Right ventricle myocardium inferior (tissue), 1 donor: ENCODE measurements around the gene MMEL1. TPM values are rescaled to one million over a fixed set of nuclear protein-coding genes. Genes with fewer than 3 reads are reported as not detected.

Source experiments
- ATAC-seq: fragments of 200-7000 bp; cut with Tn5 transposase; one replicate; pipeline ENCODE4 v1.9.1; 2020; ENCODE audit warnings: mild to moderate bottlenecking, moderate library complexity
- DNase-seq: peaks from one replicate; pipeline ENCODE4 v3.0.0; 2021; ENCODE audit errors: missing footprints
- intact Hi-C: fragments of 100-400 bp; cut with DNase I; formaldehyde crosslinking; loops from one replicate; pipeline ENCODE4 v1.11.0; 2022
- total RNA-seq: library from RNA; stranded (reverse); fragmentation: NEBNext Ultra II Directional; extraction: Animal tissue kit (Norgen Biotek cat#: 25700); gene quantifications from one replicate; pipeline ENCODE4 v1.2.1, GENCODE V29; 2021
- donor health status: DM: no; HTN: yes; CAD: no; lungs with severe emphysema.

The MMEL1 gene
- total RNA-seq, 1 donor from 2014 or later: 0.35 TPM

GRCh38 chr1:2596530-2597333 lies 36.1 kb downstream of the MMEL1 start:
- ATAC-seq: no peak
- intact Hi-C loops: no loop called here
- DNase-seq: peak; percentile 57

GRCh38 chr1:2595812-2596529 lies 36.8 kb downstream of the MMEL1 start:
- no peak for ATAC-seq
- intact Hi-C loops: no loop called here
- peak; percentile 34 for DNase-seq

- intact Hi-C loops: no loop called here
- DNase-seq (peak; percentile 57), ATAC-seq (no peak)
Observed at GRCh38 chr1:2595261-2595811, 37.5 kb downstream of the MMEL1 start.

- DNase-seq (peak; percentile 56), ATAC-seq (no peak)
- intact Hi-C loops: no loop called here
Observed at GRCh38 chr1:2594641-2595131, 38.1 kb downstream of the MMEL1 start.

GRCh38 chr1:2594001-2594640 lies 38.7 kb downstream of the MMEL1 start:
- peak; percentile 68 for DNase-seq
- peak; percentile 15 for ATAC-seq
- intact Hi-C loops: no loop called here

- intact Hi-C loops: no loop called here
- ATAC-seq (no peak), DNase-seq (peak; percentile 41)
Observed at GRCh38 chr1:2593251-2593878, 39.5 kb downstream of the MMEL1 start.

GRCh38 chr1:2592672-2593071 lies 40.1 kb downstream of the MMEL1 start:
- intact Hi-C loops: no loop called here
- ATAC-seq: no peak
- DNase-seq: peak; percentile 16

GRCh38 chr1:2591581-2592261 lies 41.1 kb downstream of the MMEL1 start:
- intact Hi-C loops: no loop called here
- no peak for ATAC-seq
- DNase-seq: peak; percentile 50

GRCh38 chr1:2591233-2591580 lies 41.6 kb downstream of the MMEL1 start:
- no peak for DNase-seq
- intact Hi-C loops: no loop called here
- ATAC-seq: no peak

GRCh38 chr1:2590233-2591141 lies 42.3 kb downstream of the MMEL1 start:
- intact Hi-C loops: no loop called here
- no peak for ATAC-seq
- DNase-seq: peak; percentile 62

- intact Hi-C loops: no loop called here
- peak; percentile 20 for DNase-seq
- ATAC-seq: no peak
Observed at GRCh38 chr1:2589431-2590232, 43.2 kb downstream of the MMEL1 start.

- DNase-seq: peak; percentile 64
- ATAC-seq: no peak
- intact Hi-C loops: no loop called here
Observed at GRCh38 chr1:2588661-2589430, 44.0 kb downstream of the MMEL1 start.

- DNase-seq: peak; percentile 57
- intact Hi-C loops: loop anchor here (2.0 kb wide), 1 partner anchor 55 kb away; no protein-coding TSS in a partner anchor
- ATAC-seq: no peak
Observed at GRCh38 chr1:2587860-2588571, 44.8 kb downstream of the MMEL1 start.

- ATAC-seq (no peak), DNase-seq (peak; percentile 77)
- intact Hi-C loops: loop anchor here (2.0 kb wide), 1 partner anchor 56 kb away; no protein-coding TSS in a partner anchor
Observed at GRCh38 chr1:2587071-2587859, 45.6 kb downstream of the MMEL1 start.
